Thyroid gland (tissue), 4 donors: ENCODE data around the gene STK16.

Source experiments
- CTCF ChIP-seq, 6 experiments: fragments of 200-600 bp in 3 of 6; fragments of 450-650 bp in 3 of 6; sonication (generic) in 3 of 6; IDR thresholded peaks; one replicate each; pipeline ENCODE4 v1.5.1; 2016 to 2019; ENCODE audit warnings: antibody characterized with exemption in 6 of 6, mild to moderate bottlenecking in 2 of 6, inconsistent platforms in 1 of 6, moderate library complexity in 1 of 6
- POLR2A ChIP-seq, 2 donors: fragments of 450-650 bp; IDR thresholded peaks; one replicate each; pipeline ENCODE4 v1.6.1; 2017; ENCODE audit warnings: antibody characterized with exemption in 2 of 2, mild to moderate bottlenecking in 2 of 2, moderate library complexity in 1 of 2

- no peak for TF ChIP-seq CTCF (IDR thresholded peaks at IDR 0.05)
- no peak for TF ChIP-seq POLR2A (IDR thresholded peaks at IDR 0.05)
Measured at GRCh38 chr2:219270055-219270372, 24.7 kb downstream of the STK16 start.
